ENCODE results near the gene SMCO4. TPM values are rescaled to one million over a fixed set of nuclear protein-coding genes. Genes with fewer than 3 reads are reported as not detected.

Gene SMCO4
- total and polyA plus RNA-seq, 2 of the 8 experiments (the other 6 are each of a cell fraction or from before 2014, with no cell fraction given), result 33.2 to 53.9 TPM

- H3K4ac ChIP-seq (replicated peaks; ENCODE audit: insufficient read length, low read depth, low read length), result no peak overlapping the region
- H3K9ac ChIP-seq (replicated peaks in 1 of 4; ENCODE audit: extremely low read depth in 1 of 4, low read depth in 3 of 4, low read length in 3 of 4), result no peak overlapping the region
- H3K79me1 ChIP-seq (ENCODE audit: low read depth, low read length), result 0 out of 2 replicates have a peak, but pooled peaks cover 3% of the 10 kb centered on the region
- DNase-seq (ENCODE audit: low read depth in 1 of 2, low spot score in 2 of 2) (no peak), FAIRE-seq (no peak)
- no peaks in the 10 kb centered on the region for H3K9me3 ChIP-seq (ENCODE audit: insufficient read depth in 2 of 2, low read depth in 1 of 2, low read length in 1 of 2)
- H2AK5ac ChIP-seq (ENCODE audit: low read depth, low read length), result no peak overlapping the region
- H4K91ac ChIP-seq (replicated peaks; ENCODE audit: insufficient read length, low read length), result no peak overlapping the region
- H3K27ac ChIP-seq (ENCODE audit: low read depth, low read length), result no peak overlapping the region
- no peak overlapping the region for H2BK120ac ChIP-seq (replicated peaks; ENCODE audit: low read depth, low read length)
- H3K23me2 ChIP-seq (ENCODE audit: low read depth, low read length), result no peaks in the 10 kb centered on the region
- no peak overlapping the region for H3K56ac ChIP-seq (replicated peaks; ENCODE audit: insufficient read length, low read depth, low read length)
- 95% methylated on average over 2 of the region's 2 CpGs; no CpG with 5 or more reads in 1 of the 2 experiments for WGBS, 2 experiments (ENCODE audit: extremely low coverage in 1 of 2, insufficient coverage in 1 of 2, insufficient read length in 1 of 2, insufficient replicate concordance in 2 of 2, low coverage in 1 of 2, low lambda C conversion rate in 2 of 2, missing lambda C conversion rate in 1 of 2)
- peaks cover 3 to 13% of the 10 kb centered on the region in 2 experiments; a peak in 1 of 4 replicates for H3K79me2 ChIP-seq (ENCODE audit: control insufficient read depth in 1 of 2, insufficient read depth in 2 of 2, low read length in 2 of 2)
- H2BK5ac ChIP-seq (ENCODE audit: low read depth, low read length), result no peak overlapping the region
- no peak overlapping the region for H3K14ac ChIP-seq (ENCODE audit: insufficient read length)
- ChIA-PET POLR2A (ENCODE audit: partially characterized antibody) (no interaction called here), CTCF (ENCODE audit: partially characterized antibody) (no interaction called here)
- no peak overlapping the region for H3K4me3 ChIP-seq (ENCODE audit: extremely low read depth in 1 of 4, insufficient read depth in 2 of 4, low read depth in 3 of 4, low read length in 4 of 4)
- no peak overlapping the region for H3K4me2 ChIP-seq (ENCODE audit: insufficient read depth in 1 of 2, low read depth in 2 of 2, low read length in 2 of 2)
- H4K5ac ChIP-seq (ENCODE audit: insufficient read length, low read depth, low read length), result no peak overlapping the region
- TF ChIP-seq RFX5 (IDR thresholded peaks at IDR 0.05; ENCODE audit: borderline replicate concordance, low read depth, low read length), result no peak
- TF ChIP-seq POLR2A (IDR thresholded peaks at IDR 0.05; ENCODE audit: control extremely low read depth in 1 of 2, low read depth in 2 of 2, low read length in 2 of 2), result no peak
- TF ChIP-seq NRF1 (IDR thresholded peaks at IDR 0.05; ENCODE audit: low read depth, low read length), result no peak
- TF ChIP-seq ZNF274 (IDR thresholded peaks at IDR 0.05; ENCODE audit: borderline replicate concordance, extremely low read depth, low read length), result no peak
- no peak for TF ChIP-seq CREB1 (IDR thresholded peaks at IDR 0.05)
- no peak for TF ChIP-seq JUND (IDR thresholded peaks at IDR 0.05; ENCODE audit: low read length)
- TF ChIP-seq HDAC6 (IDR thresholded peaks at IDR 0.05; ENCODE audit: low read depth, low read length), result no peak
- TF ChIP-seq ATF3 (IDR thresholded peaks at IDR 0.05; ENCODE audit: insufficient read depth, low read depth, low read length), result no peak
- TF ChIP-seq GTF2F1 (IDR thresholded peaks at IDR 0.05; ENCODE audit: borderline replicate concordance, low read depth, low read length), result no peak
- TF ChIP-seq PHF8 (conservative IDR thresholded peaks at IDR 0.05; ENCODE audit: low read depth, low read length), result no peak
- no peak for TF ChIP-seq KDM1A (IDR thresholded peaks at IDR 0.05; ENCODE audit: borderline replicate concordance, low read length)
- no peak for TF ChIP-seq SIN3A (conservative IDR thresholded peaks at IDR 0.05 in 1 of 2, IDR thresholded peaks at IDR 0.05 in 1 of 2; ENCODE audit: low read depth in 1 of 2, low read length in 2 of 2)
- no peak for TF ChIP-seq KDM5A (IDR thresholded peaks at IDR 0.05; ENCODE audit: low read length)
- no peak overlapping the region for H4K8ac ChIP-seq (ENCODE audit: extremely low read depth, insufficient read depth, low read length)
- H2BK20ac ChIP-seq (ENCODE audit: low read length), result no peak overlapping the region
- no peak overlapping the region for H2BK12ac ChIP-seq (ENCODE audit: low read depth, low read length)
- no peak overlapping the region for H2AFZ ChIP-seq (ENCODE audit: low read length)
- H3K36me3 ChIP-seq (ENCODE audit: control insufficient read depth in 2 of 4, insufficient read depth in 4 of 4, low read length in 3 of 4), result 0 out of 8 replicates have a peak, but pooled peaks cover 0 to 3% (median 0%) of the 10 kb centered on the region in 4 experiments
- no peak overlapping the region for H3K18ac ChIP-seq (ENCODE audit: extremely low read depth, low read length)
- H4K20me1 ChIP-seq (replicated peaks in 1 of 2; ENCODE audit: control insufficient read depth in 1 of 2, insufficient read depth in 2 of 2, low read length in 2 of 2), result peaks cover 0 to 2% of the 10 kb centered on the region in 2 experiments
- H3K27me3 ChIP-seq (replicated peaks in 1 of 4; ENCODE audit: control insufficient read depth in 3 of 4, extremely low read depth in 1 of 4, insufficient read depth in 3 of 4, low read length in 3 of 4), result no peaks in the 10 kb centered on the region
- no peak overlapping the region for H2BK15ac ChIP-seq (ENCODE audit: low read length)
- peaks cover 4 to 20% (median 15%) of the 10 kb centered on the region in 4 experiments for H3K4me1 ChIP-seq (replicated peaks in 1 of 4; ENCODE audit: control insufficient read depth in 3 of 4, insufficient read depth in 4 of 4, low read length in 3 of 4)
- H3K23ac ChIP-seq (ENCODE audit: insufficient read length), result no peak overlapping the region
Observed at GRCh38 chr11:93501856-93502255, 41.3 kb downstream of the SMCO4 start.
